MV-4-11 (cell line): ENCODE measurements around the gene CBX4.

Experiments
- DNase-seq: peaks from one replicate; lab custom pipeline; 2025; lab: John Stamatoyannopoulos, UW

The CBX4 gene

GRCh38 chr17:79785900-79786810 lies 53.1 kb downstream of the CBX4 start:
- DNase-seq = no peak

GRCh38 chr17:79785017-79785899 lies 54.0 kb downstream of the CBX4 start:
- no peak for DNase-seq

- no peak for DNase-seq
Observed at GRCh38 chr17:79784353-79785016, 54.8 kb downstream of the CBX4 start.

- DNase-seq = no peak
Observed at GRCh38 chr17:79783891-79784290, 55.3 kb downstream of the CBX4 start.
